GM18499 (cell line): ENCODE measurements around the gene FRMD4B.

Source experiments
- ATAC-seq: cut with Tn5 transposase; IDR thresholded peaks from one replicate; pipeline ENCODE4 v1.9.1; 2021; ENCODE audit warnings: moderate number of reproducible peaks; ENCODE audit not compliant: insufficient read depth, unreplicated experiment

Gene FRMD4B

DNA sequence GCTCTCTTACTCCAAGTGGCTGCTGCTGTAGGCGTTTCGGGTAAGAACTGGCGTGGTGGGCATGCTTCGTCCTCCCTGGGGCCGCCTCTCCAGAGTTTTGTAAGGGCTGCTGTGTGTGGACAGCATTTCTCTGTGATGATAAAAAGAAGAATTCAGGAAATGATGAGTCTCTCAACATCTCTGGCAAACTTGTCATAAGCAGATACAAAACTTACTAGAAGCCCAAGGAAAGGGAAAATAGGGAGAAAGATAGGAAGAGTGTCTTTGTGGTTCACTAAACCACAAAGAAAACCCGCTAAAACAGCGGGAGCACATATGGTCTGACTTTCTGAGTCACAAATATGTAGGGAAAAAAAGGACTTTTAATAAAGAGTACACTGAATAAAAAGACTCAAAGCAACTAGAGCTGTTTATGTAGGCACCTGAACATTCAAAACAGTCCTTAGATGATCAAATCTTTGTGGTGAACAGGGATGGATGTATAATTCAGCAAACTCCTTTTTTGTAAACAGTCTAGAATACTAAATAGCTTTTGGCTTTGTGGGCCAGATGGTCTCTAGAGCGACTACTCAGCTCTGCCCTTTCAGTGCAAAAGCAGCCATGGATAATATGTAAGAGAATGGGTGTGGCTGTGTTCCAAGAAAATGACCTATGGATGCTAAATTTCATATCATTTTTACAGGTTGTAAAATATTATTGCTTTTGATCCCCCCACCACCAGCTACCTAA lies 203.1 kb downstream of the FRMD4B start:
- no peak for ATAC-seq

DNA sequence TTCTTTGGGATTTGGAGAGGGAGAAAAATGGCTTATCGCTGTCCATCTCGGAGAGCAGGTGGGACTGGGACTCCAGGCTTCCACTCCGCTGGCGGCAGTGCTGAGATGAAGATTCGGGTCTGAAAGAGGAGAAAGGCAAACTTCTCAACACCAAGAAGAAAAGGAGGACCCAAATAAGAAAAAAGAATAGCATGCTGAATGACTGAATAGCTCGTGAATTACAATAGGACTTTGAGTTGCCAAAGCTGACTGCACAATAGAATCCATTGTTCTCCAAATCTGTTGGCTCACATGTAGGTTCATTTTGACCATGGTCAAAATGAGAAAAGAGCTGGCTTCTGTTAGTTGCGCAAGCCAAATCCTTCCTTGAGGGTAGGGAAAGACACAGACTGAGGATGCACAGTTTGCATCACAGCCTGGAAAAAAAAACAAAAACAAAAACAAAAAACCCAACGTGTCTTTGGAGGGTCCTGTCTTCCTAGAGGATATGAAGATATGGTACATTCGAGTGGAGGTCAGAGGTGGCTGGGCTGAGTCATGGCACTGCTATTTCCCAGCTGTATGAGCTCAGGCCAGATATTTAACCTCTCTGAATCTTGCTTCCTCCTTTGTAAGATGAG lies 204.2 kb downstream of the FRMD4B start:
- no peak for ATAC-seq

DNA sequence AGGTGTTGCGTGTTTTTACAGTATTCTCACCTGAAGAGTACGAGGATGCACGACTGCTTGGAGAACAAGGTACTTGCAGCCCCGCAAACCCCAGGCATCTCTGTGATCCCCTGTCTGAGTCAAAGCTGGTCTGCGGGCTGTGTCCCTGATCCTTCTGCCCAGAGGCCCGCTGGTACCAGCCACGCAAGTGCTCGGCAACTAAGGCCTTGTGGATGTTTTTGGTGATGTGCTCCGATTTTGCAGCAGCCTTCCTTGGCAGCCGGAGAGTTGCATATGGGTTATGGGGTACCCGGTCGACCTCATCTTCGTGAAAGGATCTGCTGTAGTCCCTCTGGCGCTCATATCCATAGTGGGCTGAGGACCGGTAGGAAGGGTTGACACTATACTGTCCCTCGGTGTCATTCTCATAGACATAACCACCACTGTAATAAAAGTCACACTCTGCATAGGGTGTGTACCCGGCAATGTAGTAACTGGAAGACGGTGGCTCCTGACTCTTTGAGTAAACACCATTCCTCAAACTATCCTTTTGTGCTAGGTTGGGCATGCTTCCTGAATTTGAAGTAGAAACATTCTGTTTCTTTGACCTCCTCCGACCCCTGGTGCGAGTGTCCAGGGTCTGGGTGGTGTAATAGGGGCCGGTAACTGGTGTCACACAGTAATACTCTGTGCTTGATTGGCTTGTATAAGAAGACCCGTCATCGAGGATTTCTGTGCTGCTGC lies 204.9 kb downstream of the FRMD4B start:
- no peak for ATAC-seq

DNA sequence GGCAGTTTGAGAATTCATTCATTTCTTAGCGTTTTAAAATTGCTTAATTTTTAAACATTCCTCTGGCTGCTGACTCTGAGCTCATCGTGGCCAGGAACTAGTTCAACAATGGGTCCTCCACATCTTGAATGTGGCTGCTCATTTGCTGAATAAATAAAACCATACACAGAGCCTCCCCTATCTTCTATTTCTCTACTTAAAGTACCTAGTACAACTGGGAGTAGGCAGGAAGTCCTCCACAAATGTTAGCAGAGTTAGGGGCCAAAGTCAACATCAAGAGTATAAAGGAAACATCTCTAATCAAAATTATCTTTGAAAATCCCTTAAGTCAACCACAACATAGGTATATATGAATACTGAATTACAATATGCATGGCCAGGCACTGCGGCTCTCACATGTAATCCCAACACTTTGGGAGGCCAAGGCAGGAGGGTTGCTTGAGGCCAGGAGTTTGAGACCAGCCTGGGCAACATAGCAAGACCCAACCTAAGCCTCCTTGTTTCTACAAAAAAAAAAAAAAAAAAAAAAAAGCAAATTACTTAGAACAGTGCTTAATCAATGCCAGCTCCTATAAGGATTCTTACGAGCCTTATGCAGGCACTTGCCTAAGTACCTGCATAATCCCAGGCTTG lies 206.0 kb downstream of the FRMD4B start:
- ATAC-seq = no peak

DNA sequence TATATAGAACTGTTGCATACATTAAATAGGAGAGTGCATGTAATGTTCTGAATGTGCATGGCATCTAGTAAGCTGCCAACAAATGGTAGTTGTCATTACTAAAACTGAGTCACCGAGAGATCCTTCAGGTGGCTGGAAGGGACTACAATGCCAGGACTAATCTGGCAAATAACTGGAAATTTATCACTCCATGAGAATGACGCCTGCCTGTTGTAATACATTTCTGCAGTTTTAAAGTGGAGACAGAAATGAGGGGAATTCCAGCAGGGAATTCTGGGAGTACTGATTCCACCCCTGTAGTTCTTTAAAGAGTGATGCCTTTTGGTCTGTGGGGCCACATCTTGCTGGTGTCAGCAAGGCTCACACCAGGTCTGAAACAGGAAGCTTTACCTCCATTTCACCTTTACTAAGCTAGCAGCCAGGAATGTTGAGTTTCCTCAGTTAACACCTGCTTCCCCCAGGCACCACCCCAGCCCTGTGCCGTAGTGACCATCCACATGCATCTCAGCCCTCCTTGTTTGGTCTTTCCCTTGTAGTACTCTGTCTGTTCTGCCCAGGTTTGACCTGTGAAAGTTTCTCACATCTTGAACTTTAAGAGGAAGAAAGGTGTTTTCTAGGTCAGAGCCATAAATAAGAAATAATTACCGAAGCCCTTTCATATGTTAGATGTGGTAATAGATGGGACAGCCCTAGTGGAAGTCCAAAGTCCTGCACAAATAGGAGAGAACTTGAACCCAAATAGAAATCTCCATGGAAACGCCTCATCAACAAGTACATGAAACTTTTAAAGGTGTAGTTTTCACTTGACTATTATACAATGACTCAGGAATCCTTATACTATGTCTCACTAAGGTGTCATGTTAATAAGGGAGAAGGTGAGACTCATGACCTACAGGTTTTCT lies 206.8 kb downstream of the FRMD4B start:
- ATAC-seq = no peak

DNA sequence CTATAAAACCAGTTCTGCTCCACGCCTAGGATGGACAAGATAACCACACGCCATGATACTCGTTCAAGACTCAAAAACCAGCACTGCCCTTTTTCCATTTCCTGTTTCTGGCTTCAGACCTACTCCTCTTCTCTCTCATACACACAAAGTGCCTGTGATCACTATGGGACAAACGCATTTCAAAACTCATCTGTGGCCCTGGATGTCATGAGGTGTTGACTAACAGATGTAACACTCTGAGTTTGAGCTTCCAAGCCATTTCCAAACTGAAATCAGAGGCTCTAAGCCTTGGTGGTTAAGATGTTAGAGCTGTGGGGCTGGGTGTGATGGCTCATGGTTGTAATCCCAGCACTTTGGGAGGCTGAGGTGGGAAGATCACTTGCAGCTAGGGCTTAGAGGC lies 207.8 kb downstream of the FRMD4B start:
- ATAC-seq = no peak

DNA sequence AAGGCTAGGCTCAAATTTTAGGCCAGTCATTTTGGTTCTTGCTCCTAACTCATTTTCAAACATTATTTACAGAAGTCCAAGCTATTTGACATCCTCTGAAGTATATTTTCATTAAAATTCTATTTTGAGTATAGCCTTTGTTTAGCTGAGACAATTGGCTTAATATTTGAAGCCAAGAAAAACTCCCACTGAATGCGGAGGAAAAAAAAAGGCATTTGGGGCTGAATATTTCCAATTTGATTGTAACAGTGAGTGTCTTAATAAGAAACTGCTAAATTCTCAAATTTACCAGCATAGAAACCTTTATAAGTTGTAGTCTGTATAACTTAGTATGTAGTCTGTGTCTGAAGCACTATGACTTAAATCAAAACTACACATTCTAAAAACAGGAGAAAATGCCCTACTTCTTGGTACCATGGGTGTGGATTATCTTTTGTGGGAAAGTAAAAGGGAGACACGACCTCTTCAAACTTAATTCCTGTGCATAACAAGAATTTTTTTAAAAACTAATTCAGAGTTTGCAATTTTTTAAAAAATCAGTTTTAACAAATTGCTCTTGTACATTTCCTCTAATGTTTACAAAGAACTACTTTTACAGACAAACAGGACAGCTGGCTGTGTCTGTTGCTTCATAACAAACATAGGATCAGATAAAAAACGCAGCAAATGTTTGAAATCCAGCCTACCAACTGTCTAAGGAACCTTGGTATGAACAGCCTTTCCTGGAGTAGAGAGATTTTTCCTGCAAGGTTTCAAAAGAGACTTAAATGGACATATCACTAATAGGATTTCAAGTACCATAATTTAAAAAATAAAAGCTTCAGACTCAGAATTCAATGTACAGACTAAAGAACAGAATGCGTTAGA lies 210.8 kb downstream of the FRMD4B start:
- ATAC-seq = no peak

DNA sequence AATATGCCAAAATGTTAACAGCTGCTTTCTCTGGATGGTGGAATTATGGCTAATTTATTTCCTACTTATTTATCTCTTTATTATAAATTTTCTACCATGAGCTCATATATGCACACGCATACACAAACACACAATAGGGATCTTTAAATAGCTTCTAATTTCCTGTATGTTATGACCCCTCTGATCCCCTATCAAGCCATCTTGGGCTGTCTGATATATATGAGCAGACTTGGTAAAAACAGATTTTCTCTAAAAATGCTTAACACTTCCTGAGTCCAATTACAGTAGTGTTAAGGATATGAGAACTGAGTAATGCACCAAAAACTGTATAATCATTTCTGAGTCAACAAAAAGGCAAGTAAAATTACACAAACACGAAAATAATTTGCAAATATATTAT lies 211.4 kb downstream of the FRMD4B start:
- ATAC-seq = no peak

DNA sequence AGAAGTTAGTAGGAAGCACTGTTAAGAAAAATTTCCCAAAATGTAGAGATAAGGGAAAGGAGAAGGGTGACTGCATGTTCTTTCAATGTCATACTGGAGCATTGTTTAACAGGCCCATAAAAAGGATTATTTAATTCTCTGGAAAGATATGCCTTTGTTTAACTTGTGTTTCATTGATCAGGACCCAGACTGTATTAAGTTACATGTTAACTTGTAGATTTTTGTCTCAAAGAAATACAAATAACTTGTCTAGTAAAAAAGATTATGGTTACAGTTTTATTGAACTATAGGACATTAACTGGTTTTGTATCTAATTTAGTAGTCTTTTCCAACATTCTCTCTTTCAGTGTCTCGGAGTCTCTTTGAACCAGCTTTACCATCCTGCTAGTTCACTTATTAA lies 213.8 kb downstream of the FRMD4B start:
- ATAC-seq = no peak

DNA sequence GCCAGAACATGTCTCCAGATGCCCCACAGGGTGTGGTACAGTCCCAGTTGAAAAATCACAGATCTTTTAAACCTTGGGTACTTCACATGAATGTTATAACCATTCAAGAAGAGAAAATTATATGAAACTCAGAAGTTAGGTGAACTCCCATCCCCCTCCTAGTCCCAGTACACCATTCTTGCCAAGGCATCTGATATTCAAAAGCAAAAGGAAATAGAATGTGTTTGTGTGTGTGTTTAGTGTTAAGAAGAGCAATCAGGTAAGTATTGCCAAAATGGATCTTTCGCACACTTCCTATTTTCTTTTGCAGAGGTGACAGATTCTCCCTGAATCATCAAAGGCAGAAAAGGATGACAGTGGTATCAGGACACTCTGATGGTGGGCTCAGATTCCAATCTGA lies 219.4 kb downstream of the FRMD4B start:
- no peak for ATAC-seq

DNA sequence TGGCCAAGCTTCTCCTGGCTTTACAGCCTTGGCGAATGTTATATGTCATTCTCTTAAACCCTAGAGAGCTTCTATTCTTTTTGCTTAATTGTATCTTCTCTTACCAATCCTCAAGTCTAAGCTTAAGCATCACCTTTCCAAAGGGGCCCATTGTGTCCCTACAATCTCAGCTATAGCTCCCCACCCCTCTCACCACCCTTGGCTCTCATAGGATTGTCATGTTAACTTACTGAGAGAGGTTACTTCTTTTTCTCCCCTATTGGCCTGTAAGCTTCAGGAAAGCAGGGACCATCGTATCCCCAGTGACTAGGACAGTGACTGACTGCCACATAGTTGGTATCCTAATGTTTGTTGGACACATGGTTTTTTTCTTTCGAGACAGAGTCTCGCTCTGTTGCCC lies 220.1 kb downstream of the FRMD4B start:
- no peak for ATAC-seq

DNA sequence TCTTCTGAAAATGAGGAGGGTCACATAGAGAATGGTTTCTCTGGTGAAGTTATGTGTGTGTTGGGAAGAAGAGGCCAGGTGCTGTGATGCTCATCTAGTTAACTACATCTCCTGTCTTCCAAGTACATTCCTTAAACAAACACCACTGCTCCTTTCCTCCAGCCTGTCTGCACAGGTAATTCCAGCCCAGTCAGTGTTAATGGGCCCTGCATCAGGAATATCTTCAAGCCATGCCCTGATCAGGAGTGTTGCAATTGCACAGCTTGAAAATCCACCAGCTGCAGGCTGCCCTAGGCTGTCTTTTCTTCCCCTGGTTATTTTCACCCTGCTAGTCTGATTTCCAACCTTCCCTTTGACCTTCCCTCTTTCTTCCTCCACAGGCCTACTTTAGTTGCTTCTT lies 221.6 kb downstream of the FRMD4B start:
- no peak for ATAC-seq

DNA sequence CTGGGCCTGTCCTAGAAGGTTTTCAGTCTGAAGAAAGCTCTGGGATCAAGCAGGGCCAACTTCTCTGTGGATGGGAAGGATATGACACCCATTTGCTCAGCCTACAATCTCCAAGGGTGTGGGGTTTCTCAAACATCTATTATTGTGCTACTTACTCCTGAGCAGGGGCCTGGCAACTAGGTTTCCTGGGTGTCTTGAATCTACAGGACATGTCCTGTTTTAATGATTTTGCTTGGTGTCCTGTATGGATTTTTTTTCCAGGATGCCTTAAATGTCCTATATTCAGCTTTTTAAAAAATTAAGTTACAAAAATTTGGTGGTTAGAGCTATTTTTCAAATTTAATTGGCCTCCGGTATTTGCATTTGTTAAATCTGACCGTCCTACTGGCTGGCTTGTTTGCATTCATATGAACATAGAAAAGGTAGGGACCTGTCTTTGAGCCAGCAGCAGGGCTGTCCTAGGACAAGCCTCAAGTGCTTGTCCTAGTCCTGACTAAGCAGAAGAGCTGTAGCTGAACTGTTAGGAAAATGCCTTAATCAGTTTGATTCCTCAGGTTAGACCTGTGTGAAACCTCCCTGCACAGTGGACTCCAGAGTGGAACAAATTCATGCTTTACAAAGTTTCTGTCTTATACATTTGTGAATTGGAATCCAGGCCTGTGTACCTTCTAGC lies 223.4 kb downstream of the FRMD4B start:
- no peak for ATAC-seq

DNA sequence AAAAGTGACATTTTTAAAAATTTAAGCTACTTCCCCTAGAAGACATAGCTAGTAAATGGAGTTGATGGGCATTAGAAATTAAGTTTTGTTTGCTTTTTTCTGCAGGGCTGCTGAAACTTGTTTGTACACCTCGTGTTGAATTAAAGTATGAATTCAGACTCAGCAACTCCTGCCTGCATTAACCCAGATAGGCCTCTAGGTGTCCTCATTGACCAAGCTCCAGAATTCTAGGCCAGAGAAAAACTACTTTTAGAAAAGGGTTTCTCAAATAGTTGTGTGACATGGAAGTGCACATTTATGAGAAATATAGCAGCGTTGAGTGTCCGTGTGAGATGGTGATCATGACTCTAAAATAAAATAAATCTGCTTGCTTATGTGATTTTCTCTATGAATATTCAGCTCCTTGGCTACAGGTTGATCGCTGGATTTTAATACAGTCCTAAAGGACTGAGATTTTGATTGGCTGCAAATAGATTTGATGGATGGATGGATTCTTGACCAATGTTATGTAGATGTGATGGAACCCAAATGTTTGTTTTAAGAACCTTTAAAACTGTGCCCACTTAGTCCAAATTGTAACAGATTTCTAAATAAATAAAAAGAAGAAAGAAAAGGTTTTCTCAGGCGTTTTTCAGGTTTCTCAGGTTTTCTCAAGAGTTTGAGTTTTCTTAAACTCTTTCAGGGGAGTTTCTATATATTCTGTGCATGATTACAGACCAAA lies 224.1 kb downstream of the FRMD4B start:
- ATAC-seq = no peak

DNA sequence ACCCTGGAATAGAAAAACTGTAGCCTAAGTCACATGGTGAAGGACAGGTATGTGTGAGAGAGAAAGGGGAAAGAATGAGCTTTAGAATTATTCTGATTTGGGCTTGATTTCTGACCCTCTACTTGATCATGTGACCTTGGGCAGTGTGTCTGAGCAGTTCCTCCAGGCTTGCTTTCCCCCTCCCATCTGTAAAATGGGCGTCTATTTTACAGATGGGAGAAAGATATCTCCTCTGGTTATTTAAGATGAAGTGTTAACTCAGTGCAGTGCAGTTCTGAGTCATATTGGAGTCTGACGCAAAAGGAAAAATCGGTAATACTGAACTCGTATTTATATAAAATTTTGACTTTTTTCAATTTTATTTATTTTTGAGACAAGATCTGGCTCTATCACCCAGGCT lies 225.4 kb downstream of the FRMD4B start:
- ATAC-seq = no peak

DNA sequence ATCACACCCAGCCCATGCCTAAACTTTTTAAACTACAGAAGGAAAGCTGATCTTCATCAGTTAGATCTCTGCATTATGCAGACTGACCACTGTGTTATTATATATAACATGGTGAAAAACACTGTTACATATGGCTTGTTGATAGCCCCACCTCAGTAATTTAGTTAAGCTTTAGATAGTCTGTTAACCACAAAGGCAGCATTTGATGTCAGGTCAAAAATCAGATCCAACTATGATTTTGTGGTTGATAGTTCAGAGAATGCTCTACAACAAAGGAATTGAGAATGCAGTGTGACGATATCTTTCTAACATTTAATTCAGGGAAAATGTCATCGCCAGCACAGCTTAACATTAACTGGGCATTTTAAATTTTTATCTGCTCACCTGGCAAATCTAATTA lies 225.8 kb downstream of the FRMD4B start:
- no peak for ATAC-seq

DNA sequence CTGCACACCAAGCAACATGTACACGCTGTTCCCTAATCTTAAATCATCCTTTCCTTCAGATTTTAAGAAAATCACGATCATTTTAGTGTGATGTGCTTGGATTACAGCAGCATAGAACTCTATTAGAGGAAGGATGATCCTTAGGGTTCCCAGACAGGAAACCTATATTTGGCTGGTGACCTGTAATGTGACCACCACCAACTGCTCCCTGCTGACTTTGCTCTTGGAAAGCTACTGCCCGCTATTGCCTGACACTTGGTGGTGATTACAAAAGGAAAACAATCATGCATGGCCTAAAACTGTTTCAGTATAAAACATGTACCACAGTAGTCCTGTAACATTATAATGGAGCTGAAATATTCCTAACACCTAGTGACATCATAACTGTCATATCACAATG lies 236.3 kb downstream of the FRMD4B start:
- no peak for ATAC-seq

DNA sequence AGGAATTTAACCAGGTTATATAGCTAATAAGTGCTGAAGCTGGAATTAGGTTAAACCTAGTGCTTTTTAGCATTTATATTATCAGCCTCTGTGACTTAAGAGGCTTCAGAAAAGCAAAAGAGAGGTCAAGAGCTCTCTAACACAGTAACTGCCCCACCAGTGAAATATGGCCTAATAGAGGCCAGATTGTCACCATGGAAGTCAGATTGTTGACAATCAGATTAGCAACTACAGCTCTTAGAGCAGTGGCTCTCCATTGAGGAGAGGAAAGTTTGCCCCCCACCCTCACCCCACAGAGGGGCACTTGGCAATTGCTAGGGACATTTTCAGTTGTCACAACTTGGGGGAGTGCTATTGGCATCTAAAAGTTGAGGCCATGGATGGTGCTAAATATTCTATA lies 240.2 kb downstream of the FRMD4B start:
- no peak for ATAC-seq
